HT1080 (cell line): Measurements from ENCODE around the gene P3H4. TPM values are rescaled to one million over a fixed set of nuclear protein-coding genes. Genes with fewer than 3 reads are reported as not detected.
"Not testable (repeated sequence)": the region's sequence is repeated elsewhere in the genome, so short reads cannot be mapped to it uniquely, and the experiment has no call there.

Source experiments
- DNase-seq: peaks from one replicate; pipeline ENCODE4 v3.0.0-alpha.2; 2015; ENCODE audit warnings: low read depth
- polyA plus RNA-seq, 2 experiments: library from polyadenylated mRNA; depleted of rRNA; stranded (reverse); fragments of >200 nt; gene quantifications; 2 replicates each; pipeline ENCODE4 v1.2.3, GENCODE V29; 2015
- total RNA-seq: library from RNA; depleted of rRNA; stranded (reverse); fragments of >200 nt; shearing (Covaris generic); gene quantifications from 2 replicates; pipeline ENCODE4 v1.2.3, GENCODE V29; 2014; rRNA removed

Gene P3H4, protein sequence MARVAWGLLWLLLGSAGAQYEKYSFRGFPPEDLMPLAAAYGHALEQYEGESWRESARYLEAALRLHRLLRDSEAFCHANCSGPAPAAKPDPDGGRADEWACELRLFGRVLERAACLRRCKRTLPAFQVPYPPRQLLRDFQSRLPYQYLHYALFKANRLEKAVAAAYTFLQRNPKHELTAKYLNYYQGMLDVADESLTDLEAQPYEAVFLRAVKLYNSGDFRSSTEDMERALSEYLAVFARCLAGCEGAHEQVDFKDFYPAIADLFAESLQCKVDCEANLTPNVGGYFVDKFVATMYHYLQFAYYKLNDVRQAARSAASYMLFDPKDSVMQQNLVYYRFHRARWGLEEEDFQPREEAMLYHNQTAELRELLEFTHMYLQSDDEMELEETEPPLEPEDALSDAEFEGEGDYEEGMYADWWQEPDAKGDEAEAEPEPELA
- total RNA-seq, result 71.9 and 75.5 TPM in 2 replicates
- polyA plus RNA-seq (2015; cell fraction: cytosol; rRNA removed), result 84.8 and 86.2 TPM in 2 replicates
- 72.8 and 96.8 TPM in 2 replicates for polyA plus RNA-seq (2015; cell fraction: nucleus; rRNA removed)

GRCh38 chr17:41811549-41812380, at the start of gene P3H4:
Gene P3H4, minus strand, starts transcription at chr17:41811949. Its CDS starts 34 bp downstream, at chr17:41811915.
- DNase-seq, result peak; percentile 78

DNA sequence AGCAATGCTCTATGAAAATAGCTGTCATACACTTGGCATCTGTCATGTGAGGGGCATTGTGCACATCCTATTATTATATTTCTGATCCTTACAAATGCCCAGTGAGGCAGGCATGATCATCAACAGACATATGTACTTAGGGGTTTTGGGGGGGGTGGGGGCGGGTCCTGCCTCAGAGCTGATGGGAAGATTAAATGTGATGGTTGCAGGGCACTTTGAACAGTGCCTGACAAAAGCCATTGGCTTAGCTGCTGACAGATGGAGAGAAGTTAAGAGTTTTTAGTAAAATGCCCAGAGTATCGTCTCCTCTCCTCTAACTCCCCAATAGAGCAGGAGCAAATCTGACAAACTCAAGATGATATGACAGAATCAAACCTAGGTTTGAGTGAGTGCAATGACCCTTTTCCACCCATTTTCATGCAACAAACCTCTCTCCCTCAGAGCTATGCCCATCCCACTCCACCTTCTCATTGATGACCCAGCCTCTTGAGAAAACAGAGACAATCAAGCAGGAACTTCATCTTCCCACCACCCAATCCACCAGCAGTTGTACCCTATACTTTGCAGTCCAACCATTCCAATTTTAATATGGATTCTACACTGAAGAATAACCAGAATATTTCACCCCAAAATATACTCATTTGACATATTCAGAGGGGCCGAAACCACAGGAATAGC, 48.6 kb upstream of the P3H4 start:
- DNase-seq, result no peak

DNA sequence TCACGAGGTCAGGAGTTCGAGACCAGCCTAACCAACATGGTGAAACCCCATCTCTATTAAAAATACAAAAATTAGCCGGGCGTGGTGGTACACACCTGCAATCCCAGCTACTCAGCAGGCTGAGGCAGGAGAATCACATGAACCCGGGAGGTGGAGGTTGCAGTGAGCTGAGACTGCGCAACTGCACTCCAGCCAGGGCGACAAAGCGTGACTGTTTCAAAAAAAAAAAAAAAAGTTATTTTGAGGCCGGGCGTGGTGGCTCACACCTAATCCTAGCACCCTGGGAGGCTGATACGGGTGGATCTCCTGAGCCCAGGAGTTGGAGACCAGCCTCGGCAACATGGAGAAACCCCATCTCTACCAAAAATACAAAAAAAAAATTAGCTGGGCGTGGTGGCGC, 39.6 kb upstream of the P3H4 start:
- not testable (repeated sequence) for DNase-seq

- DNase-seq, result no peak
These were observed 37.7 kb upstream of the P3H4 start for GRCh38 chr17:41849251-41849990.

DNA sequence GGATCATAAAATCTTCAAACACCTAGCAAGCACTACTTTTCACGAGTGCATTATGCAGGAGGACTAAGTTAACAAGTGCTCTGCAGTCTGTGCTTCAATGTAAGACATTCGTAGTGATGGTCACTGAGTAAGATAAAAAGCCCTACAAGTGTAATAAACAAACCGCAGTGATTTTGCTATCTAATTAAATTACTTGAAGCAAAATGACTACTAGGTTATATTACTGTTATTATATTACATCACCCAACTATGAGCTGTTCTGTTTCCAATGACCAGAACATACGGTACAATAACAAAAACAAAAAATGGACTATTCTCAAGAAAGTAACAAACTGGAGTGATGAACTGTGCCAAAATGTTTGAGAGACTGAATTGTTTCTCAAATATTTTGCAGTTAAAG, 37.0 kb upstream of the P3H4 start:
- no peak for DNase-seq

GRCh38 chr17:41844971-41845370, 33.2 kb upstream of the P3H4 start:
- DNase-seq, result no peak

DNA sequence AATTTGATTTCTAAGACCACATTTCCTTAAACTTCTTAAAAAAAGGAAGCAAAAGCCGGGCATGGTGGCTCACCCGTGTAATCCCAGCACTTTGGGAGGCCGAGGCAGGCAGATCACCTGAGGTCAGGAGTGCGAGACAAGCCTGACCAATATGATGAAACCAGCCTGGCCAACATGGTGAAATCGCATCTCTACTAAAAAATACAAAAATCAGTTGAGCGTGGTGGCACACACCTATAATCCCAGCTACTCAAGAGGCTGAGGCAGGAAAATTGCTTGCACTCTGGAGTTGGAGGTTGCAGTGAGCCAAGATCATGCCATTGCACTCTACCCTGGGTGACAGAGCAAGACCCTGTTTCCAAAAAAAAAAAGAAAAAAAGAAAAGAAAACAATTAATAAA, 29.0 kb upstream of the P3H4 start:
- DNase-seq, result not testable (repeated sequence)

GRCh38 chr17:41839448-41839847, 27.7 kb upstream of the P3H4 start:
- not testable (repeated sequence) for DNase-seq

DNA sequence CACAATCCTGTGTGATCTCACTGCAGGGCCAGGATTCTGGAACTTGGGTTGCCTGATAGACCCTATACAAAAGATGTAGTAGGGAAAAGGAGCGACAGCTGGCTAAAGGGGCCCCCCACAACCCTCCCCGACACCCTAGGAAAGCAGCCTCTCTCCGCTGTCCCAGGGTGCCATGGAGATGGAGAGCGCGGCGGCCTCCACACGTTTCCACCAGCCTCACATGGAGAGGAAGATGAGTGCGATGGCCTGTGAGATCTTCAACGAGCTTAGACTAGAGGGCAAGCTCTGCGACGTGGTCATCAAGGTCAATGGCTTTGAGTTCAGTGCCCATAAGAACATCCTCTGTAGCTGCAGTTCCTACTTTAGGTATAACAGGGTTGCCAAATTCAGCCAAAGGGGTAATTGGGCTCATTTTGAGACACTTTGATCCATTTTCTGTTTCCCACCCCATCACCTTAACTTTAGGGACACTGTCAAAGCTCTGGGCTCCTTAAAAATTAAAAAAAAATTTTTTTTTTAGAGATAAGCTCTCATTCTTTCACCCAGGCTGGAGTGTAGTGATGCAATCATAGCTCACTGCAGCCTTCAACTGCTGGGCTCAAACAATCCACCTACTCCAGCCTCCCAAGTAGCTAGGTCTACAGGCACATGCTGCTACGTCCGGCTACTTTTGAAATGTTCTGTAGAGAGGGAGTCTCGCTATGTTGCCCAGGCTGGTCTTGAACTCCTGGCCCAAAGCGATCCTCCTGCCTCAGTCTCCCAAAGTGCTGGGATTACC, 26.2 kb upstream of the P3H4 start, which contains the start of gene KLHL10:
Gene KLHL10, plus strand, starts transcription at position 65 of the 778 bp plus-strand sequence. Its CDS starts 108 bp downstream, at position 173.
- no peak for DNase-seq

DNA sequence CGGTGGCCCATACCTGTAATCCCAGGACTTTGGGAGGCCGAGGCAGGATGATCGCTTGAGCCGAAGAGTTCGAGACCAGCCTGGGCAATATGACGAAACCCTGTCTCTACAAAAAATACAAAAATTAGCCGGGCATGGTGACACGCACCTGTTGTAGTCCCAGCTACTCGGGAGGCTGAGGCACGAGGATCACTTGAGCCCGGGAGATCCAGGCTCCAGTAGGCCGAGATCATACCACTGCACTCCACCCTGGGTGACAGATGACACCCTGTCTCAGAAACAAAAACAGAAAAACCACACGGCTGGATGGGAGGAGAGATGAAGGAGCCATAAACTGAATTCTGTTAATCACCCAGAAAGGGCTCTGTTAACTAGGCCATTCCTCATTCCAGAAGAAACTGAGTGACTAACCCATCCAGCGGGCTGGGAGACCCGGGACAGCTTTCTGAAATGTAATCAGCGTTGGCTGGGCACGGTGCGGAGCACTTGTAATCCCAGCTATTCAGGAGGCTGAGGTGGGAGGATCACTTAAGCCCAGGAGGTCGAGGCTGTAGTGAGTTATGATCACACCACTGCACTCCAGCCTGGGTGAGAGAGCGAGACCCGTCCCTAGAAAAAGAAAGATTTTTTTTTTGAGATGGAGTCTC, 24.9 kb upstream of the P3H4 start:
- DNase-seq, result no peak

DNA sequence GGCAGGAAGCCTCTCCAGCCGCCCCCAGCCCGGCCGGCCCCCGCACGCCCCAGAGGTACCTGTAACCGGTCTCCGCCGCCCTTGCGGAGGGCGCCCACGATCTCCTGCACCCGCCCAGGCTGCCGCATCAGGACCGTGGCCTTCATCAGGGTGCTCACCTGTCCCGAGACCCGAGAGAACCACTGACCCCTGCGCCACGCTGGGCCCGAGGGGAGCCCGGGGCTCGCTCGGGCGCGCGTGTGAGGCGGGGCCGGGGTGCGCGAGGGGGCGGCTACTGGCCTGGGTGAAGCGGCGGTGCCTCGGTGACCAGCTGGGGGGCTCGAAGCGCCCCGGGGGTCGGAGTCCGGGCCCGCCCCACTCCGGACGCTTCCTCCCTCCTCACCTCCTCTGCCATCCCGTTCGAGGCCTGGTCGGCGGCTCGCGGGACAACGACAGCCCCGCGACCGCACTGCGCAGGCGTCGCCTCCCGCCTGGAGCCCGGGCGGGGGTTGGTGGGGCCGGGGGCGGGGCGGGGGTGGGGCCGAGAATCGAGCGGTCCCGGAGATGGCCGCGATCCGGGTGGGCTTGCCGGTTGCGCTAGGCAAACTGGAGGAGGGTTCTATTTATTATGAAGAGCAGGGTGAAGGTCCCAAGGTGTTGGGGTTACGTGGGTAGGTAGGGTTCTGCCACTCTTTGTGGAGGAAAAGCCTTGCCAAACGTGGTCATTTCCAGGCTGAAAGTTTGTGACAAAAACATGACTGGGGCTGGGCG, 24.2 kb upstream of the P3H4 start, which contains the start of gene NT5C3B:
Gene NT5C3B, minus strand, starts transcription at position 433 of the 750 bp plus-strand sequence. Its CDS starts 39 bp downstream, at position 394.
- DNase-seq, result peak; percentile 38

DNA sequence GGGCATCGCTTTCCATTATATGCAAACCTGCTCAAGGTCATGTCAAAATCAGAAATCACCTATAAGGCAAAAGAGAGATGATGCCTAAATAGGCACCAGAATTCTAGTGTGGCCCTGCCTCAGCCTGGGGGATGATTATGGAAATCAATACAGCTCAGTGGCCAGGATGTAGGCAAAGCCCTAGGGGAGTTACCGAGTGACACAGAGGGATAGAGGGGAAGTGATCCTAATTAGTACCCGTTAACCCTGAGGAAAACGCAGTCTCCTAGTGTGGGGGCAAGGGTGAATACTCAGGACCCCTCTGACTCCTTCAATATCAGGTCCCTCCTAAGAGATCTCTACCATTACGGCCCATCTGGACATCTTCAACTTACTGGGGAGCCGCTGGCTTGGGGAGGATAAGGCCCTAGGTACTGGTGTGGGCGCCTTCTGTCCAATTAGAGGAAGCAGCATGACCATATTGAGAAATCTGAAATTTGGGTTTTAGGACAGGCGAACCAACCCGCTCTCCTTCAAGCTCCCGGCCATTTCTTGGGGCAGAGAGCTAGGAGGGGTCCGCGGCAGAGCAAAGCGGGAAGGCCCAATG, 23.6 kb upstream of the P3H4 start:
- no peak for DNase-seq

DNA sequence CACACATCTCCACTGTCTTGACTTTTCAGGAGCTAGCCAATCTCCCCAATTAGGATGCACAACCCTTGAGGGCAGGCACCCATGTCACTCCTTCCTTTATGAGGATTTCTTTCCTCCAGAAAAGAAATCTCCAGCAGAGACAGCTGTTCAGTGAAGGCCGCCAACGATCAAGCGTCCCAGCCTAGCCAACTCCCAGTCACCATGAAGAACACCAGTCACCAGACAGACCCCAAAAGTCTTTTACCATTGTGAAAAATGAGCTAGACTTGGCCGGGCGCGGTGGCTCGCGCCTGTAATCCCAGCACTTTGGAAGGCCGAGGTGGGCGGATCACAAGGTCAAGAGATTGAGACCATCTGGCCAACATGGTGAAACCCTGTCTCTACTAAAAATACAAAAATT, 18.2 kb upstream of the P3H4 start:
- not testable (repeated sequence) for DNase-seq

DNA sequence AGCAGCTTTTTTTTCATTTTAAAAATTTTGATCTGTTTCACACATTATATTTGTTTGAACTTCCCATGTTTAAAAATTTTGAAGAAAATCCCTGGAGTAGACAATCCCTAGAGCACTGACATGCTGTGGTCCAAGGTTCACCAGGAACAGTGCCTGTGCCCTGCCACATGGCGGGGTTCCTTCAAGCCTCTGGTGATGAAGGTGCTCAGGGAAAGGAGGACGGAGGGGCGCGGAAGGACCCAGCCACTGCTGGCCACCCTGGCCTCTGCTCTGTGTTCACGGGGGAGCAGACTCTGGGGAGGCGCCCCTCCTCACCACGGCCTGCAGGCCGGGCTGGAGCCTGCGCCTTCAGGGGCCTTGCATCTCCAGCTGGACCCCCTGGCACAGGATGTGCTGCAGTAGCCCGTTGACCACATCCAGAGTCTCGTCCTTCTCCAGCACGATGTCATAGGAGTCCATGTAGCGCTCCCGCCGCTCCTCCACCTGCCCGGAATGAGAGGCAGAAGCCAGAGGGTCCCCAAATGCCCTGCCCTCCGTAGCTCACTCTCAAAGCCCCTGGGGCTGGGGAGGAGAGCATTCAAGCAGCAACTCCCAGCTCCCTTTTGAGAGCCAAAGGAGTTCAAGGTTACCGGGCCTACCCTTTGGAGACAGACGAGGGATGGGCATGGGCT, 13.6 kb upstream of the P3H4 start:
- no peak for DNase-seq

DNA sequence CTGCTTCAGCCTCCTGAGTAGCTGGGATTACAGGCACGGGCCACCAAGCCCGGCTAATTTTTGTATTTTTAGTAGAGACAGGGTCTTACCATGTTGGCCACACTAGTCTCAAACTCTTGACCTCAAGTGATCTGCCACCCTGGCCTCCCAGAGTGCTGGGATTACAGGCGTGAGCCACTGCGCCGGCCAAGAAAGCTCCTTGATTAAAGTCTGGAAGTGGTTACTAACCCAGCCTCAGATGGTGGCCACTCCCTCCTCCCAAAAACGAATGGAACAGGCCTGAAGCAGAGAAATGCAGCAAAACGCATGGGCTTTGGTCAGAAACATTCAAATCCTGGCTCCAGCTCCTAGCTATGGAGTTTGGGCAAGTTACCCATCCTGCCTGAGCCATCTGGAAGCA, 12.3 kb upstream of the P3H4 start:
- DNase-seq, result no peak

GRCh38 chr17:41823580-41823979, 11.8 kb upstream of the P3H4 start:
- no peak for DNase-seq

GRCh38 chr17:41823141-41823524, 11.4 kb upstream of the P3H4 start:
- no peak for DNase-seq
